GM06990 (cell line): ENCODE data around the gene VAPA.

Experiments used
- DNase-seq: peaks from one replicate; pipeline ENCODE4 v3.0.0-alpha.2; 2011; ENCODE audit not compliant: insufficient read length; ENCODE audit errors: extremely low read depth
- H3K27me3 ChIP-seq: replicated peaks from 2 replicates; pipeline ENCODE4 v1.6.0; 2011; ENCODE audit warnings: low read length; ENCODE audit not compliant: control insufficient read depth, insufficient read depth
- H3K36me3 ChIP-seq: 2 replicates; pipeline ENCODE4 v1.5.1; 2011; ENCODE audit warnings: low read length; ENCODE audit not compliant: control insufficient read depth, insufficient read depth
- H3K4me3 ChIP-seq: replicated peaks from 2 replicates; pipeline ENCODE4 v1.5.1; 2011; ENCODE audit warnings: low read depth, mild to moderate bottlenecking, control low read depth, low read length
- TF ChIP-seq, protein P1 (sequence below): IDR thresholded peaks from 2 replicates; pipeline ENCODE4 v1.5.1; 2011; ENCODE audit warnings: low read length, control low read depth, mild to moderate bottlenecking, inconsistent platforms; ENCODE audit not compliant: insufficient read depth, poor library complexity, severe bottlenecking

VAPA gene

DNA sequence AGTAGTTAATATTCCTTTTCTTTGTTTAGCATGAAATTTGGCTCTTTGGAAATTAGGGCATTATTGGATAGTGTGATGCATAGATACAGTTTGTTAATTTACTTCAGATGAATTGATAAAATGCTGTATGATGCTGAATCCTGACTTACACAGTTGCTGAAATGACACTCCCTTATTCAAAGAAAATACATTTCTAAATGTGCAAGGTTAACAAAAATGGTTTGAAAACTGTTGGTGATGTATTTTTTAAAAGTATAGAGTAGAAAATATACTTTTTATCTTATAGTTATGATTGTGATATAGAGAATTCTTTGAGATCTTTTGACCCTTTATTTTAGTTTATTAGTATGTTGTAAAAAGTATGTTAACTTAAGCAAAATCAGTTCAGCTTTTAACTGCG is 27.8 kb downstream of the VAPA start:
- no peaks in the 10 kb centered on the region for H3K27me3 ChIP-seq
- DNase-seq = no peak
- TF ChIP-seq, protein P1, sequence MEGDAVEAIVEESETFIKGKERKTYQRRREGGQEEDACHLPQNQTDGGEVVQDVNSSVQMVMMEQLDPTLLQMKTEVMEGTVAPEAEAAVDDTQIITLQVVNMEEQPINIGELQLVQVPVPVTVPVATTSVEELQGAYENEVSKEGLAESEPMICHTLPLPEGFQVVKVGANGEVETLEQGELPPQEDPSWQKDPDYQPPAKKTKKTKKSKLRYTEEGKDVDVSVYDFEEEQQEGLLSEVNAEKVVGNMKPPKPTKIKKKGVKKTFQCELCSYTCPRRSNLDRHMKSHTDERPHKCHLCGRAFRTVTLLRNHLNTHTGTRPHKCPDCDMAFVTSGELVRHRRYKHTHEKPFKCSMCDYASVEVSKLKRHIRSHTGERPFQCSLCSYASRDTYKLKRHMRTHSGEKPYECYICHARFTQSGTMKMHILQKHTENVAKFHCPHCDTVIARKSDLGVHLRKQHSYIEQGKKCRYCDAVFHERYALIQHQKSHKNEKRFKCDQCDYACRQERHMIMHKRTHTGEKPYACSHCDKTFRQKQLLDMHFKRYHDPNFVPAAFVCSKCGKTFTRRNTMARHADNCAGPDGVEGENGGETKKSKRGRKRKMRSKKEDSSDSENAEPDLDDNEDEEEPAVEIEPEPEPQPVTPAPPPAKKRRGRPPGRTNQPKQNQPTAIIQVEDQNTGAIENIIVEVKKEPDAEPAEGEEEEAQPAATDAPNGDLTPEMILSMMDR = no peak
- peaks cover 7% of the 10 kb centered on the region for H3K36me3 ChIP-seq
- no peak overlapping the region for H3K4me3 ChIP-seq

DNA sequence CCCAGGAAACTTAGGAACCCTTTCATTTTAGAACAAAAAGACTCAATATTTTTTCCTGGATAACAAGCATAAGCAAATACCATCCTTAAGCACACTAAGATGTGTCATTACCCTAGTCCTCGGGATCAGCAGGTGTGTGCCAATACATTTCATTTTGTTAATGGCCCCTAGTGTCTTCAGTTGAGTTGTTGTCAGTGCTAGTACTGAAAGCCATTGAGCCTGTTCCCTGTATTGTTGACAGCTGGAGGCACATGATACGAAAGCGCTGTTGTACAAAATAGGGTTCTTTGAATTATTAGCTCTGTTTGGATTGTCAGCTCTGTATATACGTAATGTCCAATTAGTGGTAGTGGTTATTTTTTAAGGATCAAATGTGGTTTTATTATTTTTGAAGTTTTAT is 29.5 kb downstream of the VAPA start:
- no peak for DNase-seq
- TF ChIP-seq, protein P1 = no peak
- H3K27me3 ChIP-seq = no peaks in the 10 kb centered on the region
- H3K36me3 ChIP-seq = peaks cover 6% of the 10 kb centered on the region
- H3K4me3 ChIP-seq = no peak overlapping the region

DNA sequence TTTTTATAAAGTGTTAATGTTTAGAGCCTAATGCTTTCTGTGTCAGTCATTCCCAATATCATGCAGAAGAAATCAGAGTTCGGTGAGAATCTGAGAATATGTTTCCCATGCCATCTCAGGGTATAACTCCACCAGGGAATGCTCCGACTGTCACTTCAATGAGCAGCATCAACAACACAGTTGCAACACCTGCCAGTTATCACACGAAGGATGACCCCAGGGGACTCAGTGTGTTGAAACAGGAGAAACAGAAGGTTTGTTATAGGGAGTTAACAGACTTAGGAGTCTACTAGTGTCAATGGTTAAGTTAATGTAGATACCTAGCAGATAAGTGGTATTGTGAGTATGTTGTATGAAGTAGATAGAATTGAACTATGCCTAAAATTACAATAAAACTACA is 31.0 kb downstream of the VAPA start:
- TF ChIP-seq, protein P1 = no peak
- peaks cover 3% of the 10 kb centered on the region for H3K36me3 ChIP-seq

GRCh38 chr18:9946831-9947230 is 33.0 kb downstream of the VAPA start:
- H3K36me3 ChIP-seq = peaks cover 5% of the 10 kb centered on the region
- no peak overlapping the region for H3K4me3 ChIP-seq
- no peaks in the 10 kb centered on the region for H3K27me3 ChIP-seq
- DNase-seq = no peak
- TF ChIP-seq, protein P1 = no peak

More for the DNA sequence above, 31.0 kb downstream of the VAPA start:
- DNase-seq = no peak
- H3K27me3 ChIP-seq = no peaks in the 10 kb centered on the region
- no peak overlapping the region for H3K4me3 ChIP-seq

GRCh38 chr18:9947248-9947647 is 33.4 kb downstream of the VAPA start:
- TF ChIP-seq, protein P1 = no peak
- H3K36me3 ChIP-seq = peaks cover 5% of the 10 kb centered on the region
- H3K27me3 ChIP-seq = no peaks in the 10 kb centered on the region
- no peak overlapping the region for H3K4me3 ChIP-seq
- no peak for DNase-seq

- Histone ChIP-seq H3K27me3 (no peaks in the 10 kb centered on the region), H3K4me3 (no peak overlapping the region), H3K36me3 (peaks cover 5% of the 10 kb centered on the region)
- TF ChIP-seq, protein P1 = no peak
- DNase-seq = no peak
Observed at GRCh38 chr18:9949315-9949714, 35.5 kb downstream of the VAPA start.
